ENCODE measurements around the gene NKX1-1. TPM values are rescaled to one million over a fixed set of nuclear protein-coding genes. Genes with fewer than 3 reads are reported as not detected.

NKX1-1 gene
- total RNA-seq, 1 donor from 2014 or later, result not detected

DNA sequence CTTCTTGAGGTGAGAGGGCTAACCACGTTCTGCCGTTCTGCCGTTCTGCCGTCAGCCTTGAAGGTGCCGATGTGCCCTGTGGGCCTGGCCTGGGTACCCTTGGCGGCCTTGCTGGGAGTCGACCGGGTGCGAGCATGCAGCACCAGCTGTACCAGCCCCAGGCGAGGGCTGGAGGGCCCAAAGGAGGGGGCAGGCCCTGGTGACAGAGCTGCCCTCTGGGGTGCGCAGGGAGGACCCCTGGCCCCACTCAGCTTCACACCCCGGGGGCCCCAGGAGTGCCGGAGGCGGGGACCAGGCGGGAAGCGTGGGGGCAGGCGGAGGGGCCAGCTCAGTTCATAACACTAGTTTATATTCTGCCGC is 37.2 kb downstream of the NKX1-1 start:
- Mint-ChIP-seq H3K9me3 (no peaks in the 10 kb centered on the region), H3K4me1 (ENCODE audit: unreplicated experiment) (peaks cover 6% of the 10 kb centered on the region), H3K36me3 (peaks cover 21% of the 10 kb centered on the region), H3K27me3 (no peaks in the 10 kb centered on the region), H3K4me3 (no peak overlapping the region), H3K27ac (no peak overlapping the region)
- TF ChIP-seq, protein P1, sequence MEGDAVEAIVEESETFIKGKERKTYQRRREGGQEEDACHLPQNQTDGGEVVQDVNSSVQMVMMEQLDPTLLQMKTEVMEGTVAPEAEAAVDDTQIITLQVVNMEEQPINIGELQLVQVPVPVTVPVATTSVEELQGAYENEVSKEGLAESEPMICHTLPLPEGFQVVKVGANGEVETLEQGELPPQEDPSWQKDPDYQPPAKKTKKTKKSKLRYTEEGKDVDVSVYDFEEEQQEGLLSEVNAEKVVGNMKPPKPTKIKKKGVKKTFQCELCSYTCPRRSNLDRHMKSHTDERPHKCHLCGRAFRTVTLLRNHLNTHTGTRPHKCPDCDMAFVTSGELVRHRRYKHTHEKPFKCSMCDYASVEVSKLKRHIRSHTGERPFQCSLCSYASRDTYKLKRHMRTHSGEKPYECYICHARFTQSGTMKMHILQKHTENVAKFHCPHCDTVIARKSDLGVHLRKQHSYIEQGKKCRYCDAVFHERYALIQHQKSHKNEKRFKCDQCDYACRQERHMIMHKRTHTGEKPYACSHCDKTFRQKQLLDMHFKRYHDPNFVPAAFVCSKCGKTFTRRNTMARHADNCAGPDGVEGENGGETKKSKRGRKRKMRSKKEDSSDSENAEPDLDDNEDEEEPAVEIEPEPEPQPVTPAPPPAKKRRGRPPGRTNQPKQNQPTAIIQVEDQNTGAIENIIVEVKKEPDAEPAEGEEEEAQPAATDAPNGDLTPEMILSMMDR (conservative IDR thresholded peaks at IDR 0.05), result no peak
- DNase-seq (ENCODE audit: extremely low spot score, unreplicated experiment), result no peak

DNA sequence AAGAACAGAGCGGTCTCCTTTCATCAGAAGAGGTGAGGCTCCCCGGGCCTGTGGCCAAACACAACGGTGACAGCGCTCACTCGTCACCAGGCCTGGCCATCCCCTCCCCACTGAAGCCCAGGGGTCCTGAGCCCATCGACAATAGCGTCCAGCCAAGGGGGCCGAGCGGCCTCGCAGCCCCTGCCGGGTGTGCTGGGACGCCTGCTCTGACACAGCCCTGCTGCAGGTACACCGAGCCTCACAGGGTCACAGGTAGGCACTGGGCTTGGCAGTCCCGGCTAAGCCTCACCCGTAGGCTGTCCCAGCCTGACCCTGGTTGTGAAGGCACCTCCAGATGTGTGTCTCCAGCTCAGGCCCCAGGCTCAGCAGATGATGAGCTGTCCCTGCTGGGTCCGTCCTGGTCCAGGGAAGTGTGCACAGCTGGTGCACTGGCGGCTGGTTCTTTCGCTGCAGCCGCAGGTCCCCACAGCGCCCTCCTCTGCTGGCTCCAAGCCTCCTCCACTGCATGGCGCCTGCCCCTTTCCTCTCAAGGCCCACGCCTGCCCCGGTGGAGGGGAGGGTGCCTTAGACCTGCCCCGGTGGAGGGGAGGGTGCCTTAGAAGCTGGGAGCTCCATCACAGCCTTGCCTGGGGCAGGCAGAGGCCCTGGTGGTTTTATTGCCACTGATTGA is 37.7 kb downstream of the NKX1-1 start:
- Mint-ChIP-seq H3K36me3 (peaks cover 15% of the 10 kb centered on the region), H3K4me1 (ENCODE audit: unreplicated experiment) (peaks cover 6% of the 10 kb centered on the region), H3K27ac (no peak overlapping the region), H3K9me3 (no peaks in the 10 kb centered on the region), H3K27me3 (no peaks in the 10 kb centered on the region), H3K4me3 (no peak overlapping the region)
- TF ChIP-seq, protein P1 (conservative IDR thresholded peaks at IDR 0.05), result no peak
- DNase-seq (ENCODE audit: extremely low spot score, unreplicated experiment), result no peak

DNA sequence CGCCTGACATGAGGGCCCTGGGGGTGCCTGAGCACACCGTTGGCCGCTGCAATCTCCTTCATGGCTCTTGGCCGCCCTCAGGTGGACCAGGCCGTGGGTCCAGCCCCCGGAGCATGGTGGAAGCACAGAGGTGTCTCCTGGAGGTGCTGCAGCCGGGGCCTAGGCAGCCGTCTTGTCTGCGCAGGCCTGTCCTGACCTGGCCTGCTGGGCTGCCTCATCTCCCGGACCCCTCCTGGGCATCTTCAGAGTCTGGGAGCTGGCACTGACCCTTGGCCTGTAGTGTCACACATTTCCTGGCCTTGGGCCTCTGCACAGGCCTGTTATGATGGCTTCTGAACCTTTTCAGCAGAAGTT is 38.3 kb downstream of the NKX1-1 start:
- no peak overlapping the region for H3K4me3 Mint-ChIP-seq
- DNase-seq (ENCODE audit: extremely low spot score, unreplicated experiment), result no peak
- no peaks in the 10 kb centered on the region for H3K9me3 Mint-ChIP-seq
- TF ChIP-seq, protein P1 (conservative IDR thresholded peaks at IDR 0.05), result no peak
- H3K36me3 Mint-ChIP-seq, result peaks cover 11% of the 10 kb centered on the region
- no peaks in the 10 kb centered on the region for H3K27me3 Mint-ChIP-seq
- no peak overlapping the region for H3K27ac Mint-ChIP-seq
- peaks cover 6% of the 10 kb centered on the region for H3K4me1 Mint-ChIP-seq (ENCODE audit: unreplicated experiment)

DNA sequence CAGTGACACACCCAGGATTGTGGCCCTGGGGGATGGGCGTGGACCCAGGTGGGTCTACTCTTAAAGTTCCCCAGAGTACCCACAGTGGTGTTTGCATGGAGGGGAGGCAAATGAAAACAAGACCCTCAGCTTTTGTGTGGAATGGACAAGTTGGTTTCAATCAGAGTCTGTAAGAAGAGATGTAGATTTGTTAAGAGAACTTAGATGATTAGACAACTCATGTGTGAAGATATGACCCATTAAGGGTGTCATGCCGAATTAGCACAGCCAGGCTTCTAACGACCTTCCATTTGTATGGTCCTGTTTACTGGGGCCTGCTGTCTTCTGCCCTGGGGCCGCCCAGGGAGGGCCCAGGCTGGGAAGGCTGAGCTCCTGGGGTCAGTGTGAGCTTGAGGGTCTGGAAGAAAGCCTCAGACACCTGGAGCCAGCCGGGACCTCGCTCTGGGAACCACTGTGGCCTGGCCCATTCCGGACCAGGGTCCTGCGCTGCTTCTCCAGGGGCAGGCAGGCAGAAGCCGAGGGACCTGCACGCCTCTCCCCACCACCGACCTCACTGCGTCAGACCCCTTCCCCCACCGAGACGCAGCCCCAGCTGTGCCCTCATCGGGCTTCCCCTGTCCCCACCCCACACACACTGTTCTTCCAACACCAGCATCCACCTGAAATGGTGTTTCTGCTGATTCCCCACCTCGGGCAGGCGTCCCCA is 38.9 kb downstream of the NKX1-1 start:
- H3K36me3 Mint-ChIP-seq, result peaks cover 10% of the 10 kb centered on the region
- no peak overlapping the region for H3K27ac Mint-ChIP-seq
- H3K27me3 Mint-ChIP-seq, result no peaks in the 10 kb centered on the region
- no peak for DNase-seq (ENCODE audit: extremely low spot score, unreplicated experiment)
- TF ChIP-seq, protein P1 (conservative IDR thresholded peaks at IDR 0.05), result no peak
- H3K4me1 Mint-ChIP-seq (ENCODE audit: unreplicated experiment), result peaks cover 6% of the 10 kb centered on the region
- no peaks in the 10 kb centered on the region for H3K9me3 Mint-ChIP-seq
- H3K4me3 Mint-ChIP-seq, result no peak overlapping the region

DNA sequence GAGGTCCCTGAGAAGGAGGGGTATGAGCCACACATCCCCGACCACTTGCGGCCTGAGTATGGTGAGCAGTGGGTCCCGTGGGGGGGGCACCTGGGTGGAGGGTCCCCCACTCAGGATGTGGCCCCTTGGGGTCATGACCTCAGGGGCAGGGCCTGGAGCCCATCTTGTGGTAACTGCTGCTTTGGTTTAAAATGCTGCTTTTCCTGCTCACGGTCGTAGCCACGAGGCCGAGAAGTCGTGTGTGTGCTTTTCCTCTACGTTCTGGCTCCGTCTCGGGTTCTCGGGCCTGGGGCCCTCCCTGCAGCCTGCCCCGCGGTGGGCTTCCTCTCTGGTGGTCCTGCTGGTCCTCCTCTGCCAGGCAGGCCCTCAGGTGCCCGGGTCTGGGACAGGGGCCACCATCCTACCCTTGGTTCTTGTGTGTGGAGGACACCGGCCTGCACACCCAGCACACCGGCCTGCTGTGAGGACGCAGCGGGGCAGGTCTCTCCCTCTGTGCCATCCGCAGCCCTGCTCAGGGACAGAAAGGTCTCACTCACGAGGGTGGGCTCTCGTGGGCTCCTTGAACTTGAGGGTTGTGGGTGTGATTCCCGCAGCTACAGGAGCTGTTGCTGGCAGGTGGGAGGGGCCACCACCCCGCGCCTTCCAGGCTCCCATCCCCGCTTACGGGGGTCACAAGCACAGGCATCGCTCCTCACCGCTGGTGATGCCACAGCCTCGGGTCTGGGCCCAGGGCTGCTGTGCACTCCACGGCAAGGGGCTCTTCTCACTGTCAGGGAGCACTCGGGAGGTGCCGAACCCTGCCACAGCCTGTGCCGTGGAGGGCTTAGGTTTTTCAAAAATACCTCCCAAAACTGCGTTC is 39.6 kb downstream of the NKX1-1 start:
- TF ChIP-seq, protein P1 (conservative IDR thresholded peaks at IDR 0.05), result no peak
- Mint-ChIP-seq H3K27me3 (no peaks in the 10 kb centered on the region), H3K4me3 (no peak overlapping the region), H3K9me3 (no peaks in the 10 kb centered on the region), H3K36me3 (peaks cover 5% of the 10 kb centered on the region), H3K4me1 (ENCODE audit: unreplicated experiment) (peaks cover 6% of the 10 kb centered on the region), H3K27ac (no peak overlapping the region)
- no peak for DNase-seq (ENCODE audit: extremely low spot score, unreplicated experiment)
